ENCODE data around the gene SMIM38.

Gene SMIM38

GRCh38 chr11:69155302-69156234 lies at the start of gene SMIM38:
Gene SMIM38 (plus strand): TSS chr11:69155935. CDS start chr11:69157847, 1,912 bp downstream.
- no peak for DNase-seq

GRCh38 chr11:69106031-69106811 lies 49.5 kb upstream of the SMIM38 start:
- DNase-seq: no peak

GRCh38 chr11:69107413-69107812 lies 48.3 kb upstream of the SMIM38 start:
- no peak for DNase-seq

GRCh38 chr11:69108030-69108429 lies 47.7 kb upstream of the SMIM38 start:
- DNase-seq: no peak

GRCh38 chr11:69108559-69108958 lies 47.2 kb upstream of the SMIM38 start:
- no peak for DNase-seq

- no peak for DNase-seq
These were observed 46.6 kb upstream of the SMIM38 start for GRCh38 chr11:69109101-69109500.

GRCh38 chr11:69110451-69110850 lies 45.3 kb upstream of the SMIM38 start:
- no peak for DNase-seq

- no peak for DNase-seq
These were observed 43.9 kb upstream of the SMIM38 start for GRCh38 chr11:69111624-69112542.

- no peak for DNase-seq
These were observed 42.5 kb upstream of the SMIM38 start for GRCh38 chr11:69113226-69113625.

GRCh38 chr11:69113646-69114340 lies 41.9 kb upstream of the SMIM38 start:
- DNase-seq: no peak

- DNase-seq: no peak
These were observed 41.4 kb upstream of the SMIM38 start for GRCh38 chr11:69114362-69114761.

GRCh38 chr11:69114811-69115523 lies 40.8 kb upstream of the SMIM38 start:
- no peak for DNase-seq

GRCh38 chr11:69115586-69116560 lies 39.9 kb upstream of the SMIM38 start:
- DNase-seq: no peak

- no peak for DNase-seq
These were observed 39.1 kb upstream of the SMIM38 start for GRCh38 chr11:69116671-69117070.

- no peak for DNase-seq
These were observed 36.5 kb upstream of the SMIM38 start for GRCh38 chr11:69119190-69119589.

GRCh38 chr11:69120096-69120875 lies 35.4 kb upstream of the SMIM38 start:
- no peak for DNase-seq

- DNase-seq: no peak
These were observed 34.7 kb upstream of the SMIM38 start for GRCh38 chr11:69121021-69121420.

- no peak for DNase-seq
These were observed 34.0 kb upstream of the SMIM38 start for GRCh38 chr11:69121621-69122325.

GRCh38 chr11:69122326-69122629 lies 33.5 kb upstream of the SMIM38 start:
- no peak for DNase-seq

Measured in activated effector memory CD4-positive, alpha-beta T cell treated with Interleukin-2 at 50 U/mL for 16 hours (primary cell).